ENCODE data around the gene CSKMT. TPM values are rescaled to one million over a fixed set of nuclear protein-coding genes. Genes with fewer than 3 reads are reported as not detected.
"Not testable (repeated sequence)": the region's sequence is repeated elsewhere in the genome, so short reads cannot be mapped to it uniquely, and the experiment has no call there.

Gene CSKMT
- total RNA-seq, 4 donors from 2014 or later: 9.1 to 13.5 (median 9.2) TPM; not detected in 1

DNA sequence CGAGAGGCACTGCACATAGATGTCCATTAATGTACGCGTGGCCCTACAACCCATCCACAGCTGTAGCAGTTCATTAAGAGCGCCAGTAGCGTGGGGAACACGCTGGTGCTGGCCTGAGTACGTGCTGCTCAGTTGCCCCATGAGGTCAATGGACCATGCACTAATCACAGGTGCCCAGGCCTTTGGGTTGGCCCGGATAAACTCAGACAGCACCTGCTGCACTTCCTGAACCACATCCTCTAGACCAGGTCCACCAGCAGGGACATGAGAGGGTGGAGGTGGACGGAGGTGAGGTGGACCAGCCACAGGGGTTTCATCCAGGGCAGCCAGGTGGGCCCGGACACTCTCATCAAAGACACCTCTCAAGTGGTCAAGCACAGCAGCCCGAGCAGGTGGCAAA lies 15.6 kb upstream of the CSKMT start:
- H3K4me1 ChIP-seq: peaks cover 0 to 33% (median 13%) of the 10 kb centered on the region in 4 donors
- H3K27me3 ChIP-seq: no peaks in the 10 kb centered on the region
- peaks cover 0 to 23% (median 0%) of the 10 kb centered on the region in 3 donors for H3K36me3 ChIP-seq
- no peak overlapping the region for H3K4me3 ChIP-seq
- H3K27ac ChIP-seq: no peak overlapping the region
- H3K9me3 ChIP-seq: no peaks in the 10 kb centered on the region
- no peak for DNase-seq
- TF ChIP-seq, protein P1, sequence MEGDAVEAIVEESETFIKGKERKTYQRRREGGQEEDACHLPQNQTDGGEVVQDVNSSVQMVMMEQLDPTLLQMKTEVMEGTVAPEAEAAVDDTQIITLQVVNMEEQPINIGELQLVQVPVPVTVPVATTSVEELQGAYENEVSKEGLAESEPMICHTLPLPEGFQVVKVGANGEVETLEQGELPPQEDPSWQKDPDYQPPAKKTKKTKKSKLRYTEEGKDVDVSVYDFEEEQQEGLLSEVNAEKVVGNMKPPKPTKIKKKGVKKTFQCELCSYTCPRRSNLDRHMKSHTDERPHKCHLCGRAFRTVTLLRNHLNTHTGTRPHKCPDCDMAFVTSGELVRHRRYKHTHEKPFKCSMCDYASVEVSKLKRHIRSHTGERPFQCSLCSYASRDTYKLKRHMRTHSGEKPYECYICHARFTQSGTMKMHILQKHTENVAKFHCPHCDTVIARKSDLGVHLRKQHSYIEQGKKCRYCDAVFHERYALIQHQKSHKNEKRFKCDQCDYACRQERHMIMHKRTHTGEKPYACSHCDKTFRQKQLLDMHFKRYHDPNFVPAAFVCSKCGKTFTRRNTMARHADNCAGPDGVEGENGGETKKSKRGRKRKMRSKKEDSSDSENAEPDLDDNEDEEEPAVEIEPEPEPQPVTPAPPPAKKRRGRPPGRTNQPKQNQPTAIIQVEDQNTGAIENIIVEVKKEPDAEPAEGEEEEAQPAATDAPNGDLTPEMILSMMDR (IDR thresholded peaks at IDR 0.05): no peak
- no peak for TF ChIP-seq POLR2A (IDR thresholded peaks at IDR 0.05)

DNA sequence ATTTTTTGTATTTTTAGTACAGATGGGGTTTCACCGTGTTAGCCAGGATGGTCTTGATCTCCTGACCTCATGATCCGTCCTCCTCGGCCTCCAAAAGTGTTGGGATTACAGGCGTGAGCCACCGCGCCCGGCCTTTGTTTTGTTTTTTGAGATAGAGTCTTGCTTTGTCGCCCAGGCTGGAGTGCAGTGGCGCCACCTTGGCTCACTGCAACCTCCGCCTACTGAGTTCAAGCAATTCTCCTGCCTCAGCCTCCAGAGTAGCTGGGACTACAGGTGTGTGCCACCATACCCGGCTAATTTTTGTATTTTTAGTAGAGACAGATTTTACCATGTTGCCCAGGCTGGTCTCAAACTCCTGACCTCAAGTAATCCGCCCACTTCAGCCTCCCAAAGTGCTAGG lies 14.8 kb upstream of the CSKMT start:
- Histone ChIP-seq H3K4me1 (peaks cover 0 to 25% (median 12%) of the 10 kb centered on the region in 4 donors), H3K36me3 (peaks cover 0 to 22% (median 0%) of the 10 kb centered on the region in 3 donors)
- not testable (repeated sequence) for H3K4me3 ChIP-seq, DNase-seq, H3K27me3 ChIP-seq, H3K9me3 ChIP-seq, H3K27ac ChIP-seq

DNA sequence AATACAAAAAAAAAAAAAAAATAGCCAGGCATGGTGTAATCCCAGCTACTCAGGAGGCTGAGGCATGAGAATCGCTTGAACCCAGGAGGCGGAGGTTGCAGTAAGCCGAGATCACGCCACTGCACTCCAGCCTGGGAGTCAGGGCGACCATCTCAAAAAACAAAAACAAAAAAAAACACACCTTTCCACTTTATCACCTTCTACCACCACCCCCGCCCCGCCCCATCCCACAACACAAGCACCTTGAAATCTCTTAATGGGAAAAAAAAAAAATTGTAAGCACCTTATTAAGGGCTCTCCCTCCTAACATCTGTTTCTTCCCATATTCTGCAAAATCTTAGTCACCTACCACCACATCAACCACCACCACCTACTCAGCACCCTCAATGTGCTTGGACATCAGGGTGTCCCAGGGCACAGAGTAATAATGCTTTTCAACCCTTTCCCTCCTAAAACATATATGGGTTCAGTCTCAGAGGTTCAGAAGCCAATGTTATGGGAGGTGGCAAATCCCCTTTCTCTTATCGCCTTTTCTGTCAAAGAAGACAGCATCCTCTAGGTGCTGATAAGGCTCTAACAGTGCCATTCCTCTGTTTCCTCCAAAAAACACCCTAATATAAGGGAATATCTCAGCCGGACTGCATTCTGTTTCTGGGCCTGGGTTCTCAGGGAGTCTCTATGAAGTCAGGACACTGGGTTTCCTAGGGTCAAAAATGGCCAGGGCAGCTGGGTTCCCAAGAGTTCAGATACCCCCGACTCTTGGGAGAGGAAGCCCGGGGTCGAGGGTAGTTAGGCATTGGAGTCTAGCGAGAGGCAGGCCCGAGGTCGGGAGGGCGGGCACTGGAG lies 12.7 kb upstream of the CSKMT start:
- peaks cover 0 to 14% (median 7%) of the 10 kb centered on the region in 4 donors for H3K4me1 ChIP-seq
- TF ChIP-seq, protein P1 (IDR thresholded peaks at IDR 0.05): no peak
- TF ChIP-seq POLR2A (IDR thresholded peaks at IDR 0.05): no peak
- H3K27me3 ChIP-seq: no peaks in the 10 kb centered on the region
- no peaks in the 10 kb centered on the region for H3K9me3 ChIP-seq
- peaks cover 0 to 22% (median 0%) of the 10 kb centered on the region in 3 donors for H3K36me3 ChIP-seq
- peak overlapping the region; percentile 88 to 95 (median 92) for H3K27ac ChIP-seq
- DNase-seq: no peak
- H3K4me3 ChIP-seq: peak overlapping the region; percentile 76 to 95 (median 84)

DNA sequence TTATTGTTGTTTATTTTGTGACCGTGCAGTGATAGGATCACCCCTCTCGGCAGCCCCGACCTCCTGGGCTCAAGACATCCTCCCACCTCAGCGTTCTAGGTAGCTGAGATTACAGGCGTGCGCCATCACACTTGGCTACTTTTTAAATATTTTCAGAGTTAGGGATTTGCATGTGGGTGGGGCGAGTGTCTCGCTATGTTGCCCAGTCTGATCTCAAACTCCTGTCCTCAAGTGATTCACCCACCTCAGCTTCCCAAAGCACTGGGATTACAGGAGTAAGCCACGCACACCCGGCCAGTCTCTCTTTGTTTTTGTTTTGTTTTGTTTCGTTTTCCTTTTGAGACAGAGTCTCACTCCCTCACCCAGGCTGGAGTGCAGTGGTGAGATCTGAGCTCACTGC lies 10.8 kb upstream of the CSKMT start:
- TF ChIP-seq POLR2A (IDR thresholded peaks at IDR 0.05): no peak
- TF ChIP-seq, protein P1 (IDR thresholded peaks at IDR 0.05): no peak
- Histone ChIP-seq H3K4me1 (peaks cover 0 to 13% (median 7%) of the 10 kb centered on the region in 4 donors), H3K27me3 (no peaks in the 10 kb centered on the region), H3K9me3 (no peaks in the 10 kb centered on the region), H3K27ac (no peak overlapping the region), H3K4me3 (no peak overlapping the region), H3K36me3 (peaks cover 0 to 6% (median 0%) of the 10 kb centered on the region in 3 donors)
- DNase-seq: no peak

DNA sequence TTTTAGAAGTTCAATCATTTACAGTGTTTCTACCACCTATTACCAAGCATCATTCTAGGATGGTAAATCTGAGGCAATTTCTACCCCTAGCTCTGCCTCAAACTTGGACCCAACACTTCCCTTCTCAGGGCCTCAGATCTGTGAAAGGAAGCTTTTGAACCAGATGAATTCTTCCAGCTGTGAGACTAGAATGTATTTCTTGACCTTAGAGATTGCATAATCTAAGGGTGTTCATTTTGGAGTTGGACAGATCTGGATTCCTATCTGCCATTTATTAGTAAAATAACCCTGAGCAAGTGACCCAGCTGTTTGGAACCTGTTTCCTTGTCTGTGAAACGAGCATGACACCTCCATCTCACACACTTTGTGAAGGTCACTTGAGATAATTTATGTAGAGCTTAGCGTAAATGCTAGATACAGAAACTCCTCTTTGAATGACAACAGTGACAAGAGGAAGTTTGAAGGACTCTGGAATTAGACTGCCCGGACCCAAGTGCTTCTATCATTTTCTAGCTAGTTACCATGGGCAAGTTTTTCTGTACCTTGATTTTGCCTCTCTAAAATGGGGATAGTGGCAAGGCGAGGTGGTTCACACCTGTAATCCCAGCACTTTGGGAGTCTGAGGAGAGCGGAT lies 8.2 kb upstream of the CSKMT start:
- peaks cover 0 to 7% (median 3%) of the 10 kb centered on the region in 4 donors for H3K4me1 ChIP-seq
- H3K9me3 ChIP-seq: no peaks in the 10 kb centered on the region
- DNase-seq: no peak
- TF ChIP-seq POLR2A (IDR thresholded peaks at IDR 0.05): no peak
- TF ChIP-seq, protein P1 (IDR thresholded peaks at IDR 0.05): no peak
- H3K36me3 ChIP-seq: no peaks in the 10 kb centered on the region
- H3K27me3 ChIP-seq: no peaks in the 10 kb centered on the region
- no peak overlapping the region for H3K4me3 ChIP-seq
- H3K27ac ChIP-seq: no peak overlapping the region

Measured in Peyer's patch (tissue), 4 donors.